HEK293 (cell line): Measurements from ENCODE around the gene HMGN4.

Experiments used
- CTCF ChIA-PET: fragments of 350-600 bp; formaldehyde crosslinking; extraction: SDS; loops from one replicate; lab custom pipeline; 2021; ENCODE audit warnings: antibody characterized with exemption; lab: Yijun Ruan, JAX
- POLR2A ChIA-PET: fragments of 300-600 bp; formaldehyde crosslinking; extraction: SDS; loops from one replicate; lab custom pipeline; 2020; ENCODE audit warnings: antibody characterized with exemption, inconsistent platforms; lab: Yijun Ruan, JAX
- H3K27ac ChIP-seq: fragments of 200-500 bp; sonication (Bioruptor generic); 2 replicates; pipeline ENCODE4 v1.5.1; 2014; ENCODE audit warnings: low read depth, low read length, control low read depth, inconsistent platforms; ENCODE audit errors: extremely low read depth
- H3K36me3 ChIP-seq, 2 experiments: fragments of 200-500 bp in 1 of 2; sonication (Bioruptor generic) in 1 of 2; 1 replicate in 1 of 2; 2 replicates in 1 of 2; pipeline ENCODE4 v1.5.1; 2014 to 2017; ENCODE audit warnings: inconsistent platforms in 2 of 2, low read length in 2 of 2; ENCODE audit not compliant: control insufficient read depth in 2 of 2, insufficient read depth in 1 of 2
- H3K4me1 ChIP-seq: fragments of 200-500 bp; sonication (Bioruptor generic); 2 replicates; pipeline ENCODE4 v1.5.1; 2014; ENCODE audit warnings: mild to moderate bottlenecking, low read length, inconsistent platforms; ENCODE audit not compliant: control insufficient read depth, insufficient read depth
- H3K4me3 ChIP-seq: 2 replicates; pipeline ENCODE4 v1.5.1; 2011; ENCODE audit warnings: low read depth, mild to moderate bottlenecking, control low read depth, low read length, moderate library complexity
- H3K9me3 ChIP-seq: fragments of 200-500 bp; sonication (Bioruptor generic); 2 replicates; pipeline ENCODE4 v1.5.1; 2014; ENCODE audit warnings: low read depth, low read length, inconsistent platforms; ENCODE audit not compliant: control insufficient read depth, insufficient read depth
- EGR2 ChIP-seq: fragments of 450-650 bp; formaldehyde crosslinking; IDR thresholded peaks from 2 replicates; pipeline ENCODE4 v1.5.1; 2016; ENCODE audit warnings: low read depth, missing biosample characterization, missing genetic modification characterization
- PRDM1 ChIP-seq: fragments of 450-650 bp; formaldehyde crosslinking; IDR thresholded peaks from 2 replicates; pipeline ENCODE4; 2016; ENCODE audit warnings: missing biosample characterization, missing genetic modification characterization
- REPIN1 ChIP-seq: fragments of 450-650 bp; formaldehyde crosslinking; IDR thresholded peaks from 2 replicates; pipeline ENCODE4 v1.5.1; 2017; ENCODE audit warnings: missing biosample characterization, missing genetic modification characterization, low read depth
- SCRT1 ChIP-seq: fragments of 450-650 bp; formaldehyde crosslinking; IDR thresholded peaks from 2 replicates; pipeline ENCODE4 v1.5.1; 2016; ENCODE audit warnings: missing biosample characterization, missing genetic modification characterization, borderline replicate concordance
- TCF7L2 ChIP-seq: IDR thresholded peaks from 2 replicates; pipeline ENCODE4 v1.6.1; 2011; ENCODE audit warnings: low read depth, mild to moderate bottlenecking, inconsistent platforms, low read length, moderate library complexity, borderline replicate concordance
- ZBTB17 ChIP-seq: fragments of 450-650 bp; formaldehyde crosslinking; IDR thresholded peaks from 2 replicates; pipeline ENCODE4 v1.5.1; 2016; ENCODE audit warnings: missing biosample characterization, missing genetic modification characterization
- ZNF10 ChIP-seq: fragments of 450-650 bp; formaldehyde crosslinking; IDR thresholded peaks from 2 replicates; pipeline ENCODE4 v1.5.1; 2017; ENCODE audit warnings: missing biosample characterization, missing genetic modification characterization
- ZNF112 ChIP-seq: fragments of 450-650 bp; formaldehyde crosslinking; IDR thresholded peaks from 2 replicates; pipeline ENCODE4 v1.5.0; 2017; ENCODE audit warnings: missing biosample characterization, missing genetic modification characterization
- ZNF169 ChIP-seq: fragments of 450-650 bp; formaldehyde crosslinking; IDR thresholded peaks from 2 replicates; pipeline ENCODE4 v1.5.1; 2016; ENCODE audit warnings: missing biosample characterization, missing genetic modification characterization
- ZNF24 ChIP-seq: fragments of 450-650 bp; formaldehyde crosslinking; IDR thresholded peaks from 2 replicates; pipeline ENCODE4 v1.5.1; 2016; ENCODE audit warnings: missing biosample characterization, missing genetic modification characterization
- ZNF350 ChIP-seq: fragments of 450-650 bp; formaldehyde crosslinking; IDR thresholded peaks from 2 replicates; pipeline ENCODE4 v1.5.0; 2017; ENCODE audit warnings: missing biosample characterization, mild to moderate bottlenecking, missing genetic modification characterization
- ZNF558 ChIP-seq: fragments of 450-650 bp; formaldehyde crosslinking; IDR thresholded peaks from 2 replicates; pipeline ENCODE4 v1.5.1; 2016; ENCODE audit warnings: missing biosample characterization, missing genetic modification characterization
- ZNF585B ChIP-seq: fragments of 450-650 bp; formaldehyde crosslinking; IDR thresholded peaks from 2 replicates; pipeline ENCODE4 v1.5.1; 2016; ENCODE audit warnings: missing biosample characterization, missing genetic modification characterization
- ZNF701 ChIP-seq: fragments of 450-650 bp; formaldehyde crosslinking; IDR thresholded peaks from 2 replicates; pipeline ENCODE4 v1.5.1; 2016; ENCODE audit warnings: missing biosample characterization, missing genetic modification characterization
- ZNF747 ChIP-seq: fragments of 450-650 bp; formaldehyde crosslinking; IDR thresholded peaks from 2 replicates; pipeline ENCODE4 v1.5.1; 2016; ENCODE audit warnings: missing biosample characterization, missing genetic modification characterization
- TF ChIP-seq, protein P1 (sequence below): fragments of 450-650 bp; formaldehyde crosslinking; IDR thresholded peaks from 2 replicates; pipeline ENCODE4 v1.5.1; 2017; ENCODE audit warnings: missing biosample characterization, missing genetic modification characterization
- TF ChIP-seq, protein P2 (sequence below): fragments of 450-650 bp; formaldehyde crosslinking; IDR thresholded peaks from 2 replicates; pipeline ENCODE4 v1.5.1; 2016; ENCODE audit warnings: missing biosample characterization, missing genetic modification characterization
- TF ChIP-seq, protein P3 (sequence below): fragments of 450-650 bp; formaldehyde crosslinking; IDR thresholded peaks from 2 replicates; pipeline ENCODE4 v1.5.1; 2017; ENCODE audit warnings: missing biosample characterization, missing genetic modification characterization
- TF ChIP-seq, protein P4 (sequence below): fragments of 450-650 bp; IDR thresholded peaks from 2 replicates; pipeline ENCODE4 v1.5.1; 2018; ENCODE audit warnings: missing biosample characterization, missing genetic modification characterization
- TF ChIP-seq, protein P5 (sequence below): fragments of 450-650 bp; formaldehyde crosslinking; conservative IDR thresholded peaks from 2 replicates; pipeline ENCODE4 v1.5.1; 2016; ENCODE audit warnings: low read depth, missing biosample characterization, missing genetic modification characterization

Gene HMGN4

DNA sequence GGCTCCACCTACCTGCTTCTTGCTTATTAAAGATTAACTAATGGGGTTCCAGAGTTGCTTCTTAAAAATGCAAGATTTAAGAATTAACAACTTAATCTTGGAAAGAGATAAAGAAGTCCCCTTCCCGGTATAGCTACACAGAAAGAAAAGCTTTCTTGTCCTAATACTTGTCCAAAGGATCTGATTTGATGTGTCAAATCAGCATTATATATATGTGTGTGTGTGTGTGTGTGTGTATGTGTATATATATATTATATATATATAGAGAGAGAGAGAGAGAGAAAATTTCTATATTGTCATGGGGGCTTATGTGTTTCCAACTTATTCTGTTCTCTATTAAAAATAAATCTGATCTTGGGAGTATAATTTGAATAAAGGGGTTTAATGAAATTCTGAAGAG lies 4.6 kb upstream of the HMGN4 start:
- ChIA-PET POLR2A (interaction anchor here (0.5 to 1.9 kb wide), 10 partner anchors 12 to 317 kb away, joined by 3 to 12 read pairs (median 4); a partner anchor contains a TSS), CTCF (interaction anchor here (1.0 to 1.1 kb wide), 4 partner anchors 20 to 192 kb away, joined by 3 to 5 read pairs (median 4); no protein-coding TSS in a partner anchor)
- Histone ChIP-seq H3K9me3 (no peaks in the 10 kb centered on the region), H3K4me1 (peaks cover 5% of the 10 kb centered on the region; the same call in 1 of the 2 replicates), H3K36me3 (no peaks in the 10 kb centered on the region), H3K27ac (peak overlapping the region; percentile 64), H3K4me3 (peak overlapping the region; percentile 59)
- TF ChIP-seq EGR2 (tag by site-specific recombination) (no peak), ZNF747 (tag by site-specific recombination) (no peak)

DNA sequence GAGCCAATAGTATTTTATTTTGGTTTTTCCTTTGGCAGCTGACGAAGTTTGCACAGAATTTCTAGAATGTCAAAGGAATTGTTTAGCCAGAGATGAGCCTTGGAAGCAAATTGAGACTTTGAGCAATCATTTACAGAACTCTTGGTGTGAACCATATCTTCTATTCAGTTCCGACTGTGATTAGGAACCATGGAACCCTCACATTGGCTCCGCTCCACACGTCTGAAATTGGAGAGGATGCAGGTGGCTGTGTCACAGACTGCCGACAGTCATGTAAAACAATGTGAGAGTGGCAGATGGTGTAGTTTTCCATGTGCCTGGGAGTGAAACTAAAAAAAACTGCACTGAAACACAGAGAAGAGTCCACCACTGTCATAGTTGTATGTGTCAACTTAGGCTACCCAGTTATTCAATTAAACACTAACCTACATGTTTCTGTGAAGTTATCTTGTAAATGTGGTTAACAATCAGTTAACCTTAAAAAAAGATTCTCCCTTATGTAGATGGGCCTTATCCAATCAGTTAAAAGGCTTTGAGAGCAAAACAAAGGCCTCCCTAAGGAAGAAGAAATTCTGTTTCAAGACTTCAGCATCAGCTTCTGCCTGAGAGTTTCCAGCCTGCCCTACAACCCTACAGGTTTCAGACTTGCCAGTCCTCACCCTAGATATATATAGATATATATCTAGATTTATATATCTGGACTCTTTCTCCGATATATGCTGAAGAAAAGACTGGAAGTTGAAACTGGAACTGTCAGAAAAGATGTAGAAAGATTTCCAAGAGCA lies 3.3 kb upstream of the HMGN4 start:
- CTCF ChIA-PET: interaction anchor here (0.7 to 1.9 kb wide), 3 partner anchors 22 to 193 kb away, joined by 3 to 6 read pairs (median 3); no protein-coding TSS in a partner anchor
- H3K27ac ChIP-seq: no peak overlapping the region
- POLR2A ChIA-PET: no interaction called here
- no peak for TF ChIP-seq ZNF112
- no peak for TF ChIP-seq ZNF585B (tag by site-specific recombination)
- TF ChIP-seq, protein P1, sequence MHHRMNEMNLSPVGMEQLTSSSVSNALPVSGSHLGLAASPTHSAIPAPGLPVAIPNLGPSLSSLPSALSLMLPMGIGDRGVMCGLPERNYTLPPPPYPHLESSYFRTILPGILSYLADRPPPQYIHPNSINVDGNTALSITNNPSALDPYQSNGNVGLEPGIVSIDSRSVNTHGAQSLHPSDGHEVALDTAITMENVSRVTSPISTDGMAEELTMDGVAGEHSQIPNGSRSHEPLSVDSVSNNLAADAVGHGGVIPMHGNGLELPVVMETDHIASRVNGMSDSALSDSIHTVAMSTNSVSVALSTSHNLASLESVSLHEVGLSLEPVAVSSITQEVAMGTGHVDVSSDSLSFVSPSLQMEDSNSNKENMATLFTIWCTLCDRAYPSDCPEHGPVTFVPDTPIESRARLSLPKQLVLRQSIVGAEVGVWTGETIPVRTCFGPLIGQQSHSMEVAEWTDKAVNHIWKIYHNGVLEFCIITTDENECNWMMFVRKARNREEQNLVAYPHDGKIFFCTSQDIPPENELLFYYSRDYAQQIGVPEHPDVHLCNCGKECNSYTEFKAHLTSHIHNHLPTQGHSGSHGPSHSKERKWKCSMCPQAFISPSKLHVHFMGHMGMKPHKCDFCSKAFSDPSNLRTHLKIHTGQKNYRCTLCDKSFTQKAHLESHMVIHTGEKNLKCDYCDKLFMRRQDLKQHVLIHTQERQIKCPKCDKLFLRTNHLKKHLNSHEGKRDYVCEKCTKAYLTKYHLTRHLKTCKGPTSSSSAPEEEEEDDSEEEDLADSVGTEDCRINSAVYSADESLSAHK (tag by site-specific recombination): peak; percentile 94
- TF ChIP-seq ZNF350 (tag by site-specific recombination): no peak
- TF ChIP-seq, protein P2, sequence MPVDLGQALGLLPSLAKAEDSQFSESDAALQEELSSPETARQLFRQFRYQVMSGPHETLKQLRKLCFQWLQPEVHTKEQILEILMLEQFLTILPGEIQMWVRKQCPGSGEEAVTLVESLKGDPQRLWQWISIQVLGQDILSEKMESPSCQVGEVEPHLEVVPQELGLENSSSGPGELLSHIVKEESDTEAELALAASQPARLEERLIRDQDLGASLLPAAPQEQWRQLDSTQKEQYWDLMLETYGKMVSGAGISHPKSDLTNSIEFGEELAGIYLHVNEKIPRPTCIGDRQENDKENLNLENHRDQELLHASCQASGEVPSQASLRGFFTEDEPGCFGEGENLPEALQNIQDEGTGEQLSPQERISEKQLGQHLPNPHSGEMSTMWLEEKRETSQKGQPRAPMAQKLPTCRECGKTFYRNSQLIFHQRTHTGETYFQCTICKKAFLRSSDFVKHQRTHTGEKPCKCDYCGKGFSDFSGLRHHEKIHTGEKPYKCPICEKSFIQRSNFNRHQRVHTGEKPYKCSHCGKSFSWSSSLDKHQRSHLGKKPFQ: peak; percentile 37; the same call in 1 of the 2 replicates
- TF ChIP-seq, protein P3, sequence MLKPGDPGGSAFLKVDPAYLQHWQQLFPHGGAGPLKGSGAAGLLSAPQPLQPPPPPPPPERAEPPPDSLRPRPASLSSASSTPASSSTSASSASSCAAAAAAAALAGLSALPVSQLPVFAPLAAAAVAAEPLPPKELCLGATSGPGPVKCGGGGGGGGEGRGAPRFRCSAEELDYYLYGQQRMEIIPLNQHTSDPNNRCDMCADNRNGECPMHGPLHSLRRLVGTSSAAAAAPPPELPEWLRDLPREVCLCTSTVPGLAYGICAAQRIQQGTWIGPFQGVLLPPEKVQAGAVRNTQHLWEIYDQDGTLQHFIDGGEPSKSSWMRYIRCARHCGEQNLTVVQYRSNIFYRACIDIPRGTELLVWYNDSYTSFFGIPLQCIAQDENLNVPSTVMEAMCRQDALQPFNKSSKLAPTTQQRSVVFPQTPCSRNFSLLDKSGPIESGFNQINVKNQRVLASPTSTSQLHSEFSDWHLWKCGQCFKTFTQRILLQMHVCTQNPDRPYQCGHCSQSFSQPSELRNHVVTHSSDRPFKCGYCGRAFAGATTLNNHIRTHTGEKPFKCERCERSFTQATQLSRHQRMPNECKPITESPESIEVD (tag by site-specific recombination): 0 out of 2 replicates have a peak, but pooled peaks have one; percentile 43
- TF ChIP-seq SCRT1: no peak
- TF ChIP-seq PRDM1: peak; percentile 32; the same call in 1 of the 2 replicates
- TF ChIP-seq TCF7L2: no peak
- TF ChIP-seq ZNF169 (tag by site-specific recombination): no peak
- TF ChIP-seq ZNF558 (tag by site-specific recombination): no peak
- TF ChIP-seq, protein P4, sequence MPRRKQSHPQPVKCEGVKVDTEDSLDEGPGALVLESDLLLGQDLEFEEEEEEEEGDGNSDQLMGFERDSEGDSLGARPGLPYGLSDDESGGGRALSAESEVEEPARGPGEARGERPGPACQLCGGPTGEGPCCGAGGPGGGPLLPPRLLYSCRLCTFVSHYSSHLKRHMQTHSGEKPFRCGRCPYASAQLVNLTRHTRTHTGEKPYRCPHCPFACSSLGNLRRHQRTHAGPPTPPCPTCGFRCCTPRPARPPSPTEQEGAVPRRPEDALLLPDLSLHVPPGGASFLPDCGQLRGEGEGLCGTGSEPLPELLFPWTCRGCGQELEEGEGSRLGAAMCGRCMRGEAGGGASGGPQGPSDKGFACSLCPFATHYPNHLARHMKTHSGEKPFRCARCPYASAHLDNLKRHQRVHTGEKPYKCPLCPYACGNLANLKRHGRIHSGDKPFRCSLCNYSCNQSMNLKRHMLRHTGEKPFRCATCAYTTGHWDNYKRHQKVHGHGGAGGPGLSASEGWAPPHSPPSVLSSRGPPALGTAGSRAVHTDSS (tag by site-specific recombination): no peak
- TF ChIP-seq ZNF24 (tag by site-specific recombination): no peak
- TF ChIP-seq REPIN1 (tag by site-specific recombination): no peak
- TF ChIP-seq, protein P5, sequence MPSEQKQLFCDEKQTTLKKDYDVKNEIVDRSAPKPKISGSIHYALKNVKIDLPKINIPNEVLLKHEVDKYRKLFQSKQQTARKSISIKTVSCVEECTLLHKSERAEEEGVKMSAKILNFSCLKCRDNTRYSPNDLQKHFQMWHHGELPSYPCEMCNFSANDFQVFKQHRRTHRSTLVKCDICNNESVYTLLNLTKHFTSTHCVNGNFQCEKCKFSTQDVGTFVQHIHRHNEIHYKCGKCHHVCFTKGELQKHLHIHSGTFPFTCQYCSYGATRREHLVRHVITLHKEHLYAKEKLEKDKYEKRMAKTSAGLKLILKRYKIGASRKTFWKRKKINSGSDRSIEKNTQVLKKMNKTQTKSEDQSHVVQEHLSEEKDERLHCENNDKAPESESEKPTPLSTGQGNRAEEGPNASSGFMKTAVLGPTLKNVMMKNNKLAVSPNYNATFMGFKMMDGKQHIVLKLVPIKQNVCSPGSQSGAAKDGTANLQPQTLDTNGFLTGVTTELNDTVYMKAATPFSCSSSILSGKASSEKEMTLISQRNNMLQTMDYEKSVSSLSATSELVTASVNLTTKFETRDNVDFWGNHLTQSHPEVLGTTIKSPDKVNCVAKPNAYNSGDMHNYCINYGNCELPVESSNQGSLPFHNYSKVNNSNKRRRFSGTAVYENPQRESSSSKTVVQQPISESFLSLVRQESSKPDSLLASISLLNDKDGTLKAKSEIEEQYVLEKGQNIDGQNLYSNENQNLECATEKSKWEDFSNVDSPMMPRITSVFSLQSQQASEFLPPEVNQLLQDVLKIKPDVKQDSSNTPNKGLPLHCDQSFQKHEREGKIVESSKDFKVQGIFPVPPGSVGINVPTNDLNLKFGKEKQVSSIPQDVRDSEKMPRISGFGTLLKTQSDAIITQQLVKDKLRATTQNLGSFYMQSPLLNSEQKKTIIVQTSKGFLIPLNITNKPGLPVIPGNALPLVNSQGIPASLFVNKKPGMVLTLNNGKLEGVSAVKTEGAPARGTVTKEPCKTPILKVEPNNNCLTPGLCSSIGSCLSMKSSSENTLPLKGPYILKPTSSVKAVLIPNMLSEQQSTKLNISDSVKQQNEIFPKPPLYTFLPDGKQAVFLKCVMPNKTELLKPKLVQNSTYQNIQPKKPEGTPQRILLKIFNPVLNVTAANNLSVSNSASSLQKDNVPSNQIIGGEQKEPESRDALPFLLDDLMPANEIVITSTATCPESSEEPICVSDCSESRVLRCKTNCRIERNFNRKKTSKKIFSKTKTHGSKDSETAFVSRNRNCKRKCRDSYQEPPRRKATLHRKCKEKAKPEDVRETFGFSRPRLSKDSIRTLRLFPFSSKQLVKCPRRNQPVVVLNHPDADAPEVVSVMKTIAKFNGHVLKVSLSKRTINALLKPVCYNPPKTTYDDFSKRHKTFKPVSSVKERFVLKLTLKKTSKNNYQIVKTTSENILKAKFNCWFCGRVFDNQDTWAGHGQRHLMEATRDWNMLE (tag by site-specific recombination): no peak
- TF ChIP-seq ZBTB17 (tag by site-specific recombination): peak; percentile 60
- no peak for TF ChIP-seq ZNF701 (tag by site-specific recombination)
- no peak for TF ChIP-seq ZNF10 (tag by site-specific recombination)

More for the DNA sequence above, 3.3 kb upstream of the HMGN4 start:
- Histone ChIP-seq H3K9me3 (no peaks in the 10 kb centered on the region), H3K36me3 (no peaks in the 10 kb centered on the region), H3K4me3 (no peak overlapping the region), H3K4me1 (peaks cover 5% of the 10 kb centered on the region; the same call in 1 of the 2 replicates)
